GM19023 (cell line): ENCODE data around the gene COMMD8.

ENCODE experiments used
- ATAC-seq: cut with Tn5 transposase; IDR thresholded peaks from one replicate; pipeline ENCODE4 v1.9.1; 2021; ENCODE audit warnings: mild to moderate bottlenecking, moderate library complexity; ENCODE audit not compliant: unreplicated experiment

COMMD8 gene

DNA sequence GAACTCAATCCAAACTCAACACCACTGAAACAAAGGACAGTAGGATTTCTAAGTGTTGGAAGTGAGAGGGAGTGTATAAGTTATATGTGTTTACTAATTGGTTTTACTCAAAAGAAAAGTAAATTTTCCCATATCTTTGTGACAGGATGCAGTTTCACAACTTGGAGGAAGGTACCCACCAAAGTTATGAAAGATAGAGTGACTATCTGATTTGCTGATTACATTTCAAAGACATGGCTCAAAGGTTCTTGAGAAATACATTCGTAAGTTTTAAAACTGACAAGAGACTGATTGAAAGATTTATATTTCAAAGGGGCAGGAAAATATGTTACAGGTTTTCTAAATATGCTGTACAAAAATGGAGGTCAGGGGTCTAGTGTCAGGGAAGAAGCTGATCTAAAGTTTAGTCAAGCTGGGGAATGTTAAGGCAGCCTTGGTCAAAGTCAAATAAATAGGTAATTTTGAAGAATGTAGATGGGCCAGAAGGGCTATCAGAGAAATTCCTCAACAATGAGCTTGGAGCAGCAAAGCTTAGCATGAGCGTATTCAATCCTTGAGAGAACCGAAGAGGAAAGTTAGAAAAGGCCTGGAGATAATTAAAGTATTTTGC lies 9.7 kb upstream of the COMMD8 start:
- ATAC-seq, result no peak

DNA sequence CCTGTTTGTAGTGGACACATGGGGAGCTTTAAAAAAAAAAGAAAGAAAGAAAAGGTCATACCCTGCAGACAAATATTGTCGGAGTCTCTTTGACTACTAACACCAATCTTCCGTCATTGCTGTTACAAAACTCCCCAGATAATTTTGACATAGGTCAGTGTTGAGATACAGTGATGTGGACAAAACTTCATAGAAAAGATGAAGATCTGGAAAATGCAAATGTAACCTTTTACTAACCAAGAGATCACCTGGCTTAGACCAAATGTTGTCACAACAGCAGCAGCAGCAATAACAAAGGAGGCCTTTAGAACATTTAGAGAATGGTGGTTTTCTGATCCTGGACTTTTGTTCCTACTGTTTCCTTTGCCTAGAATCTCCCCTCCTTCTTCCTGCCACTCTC lies 8.1 kb upstream of the COMMD8 start:
- no peak for ATAC-seq

- ATAC-seq, result no peak
Measured at GRCh38 chr4:47471064-47471463, 7.6 kb upstream of the COMMD8 start.

GRCh38 chr4:47469951-47470350 lies 6.4 kb upstream of the COMMD8 start:
- ATAC-seq, result no peak

DNA sequence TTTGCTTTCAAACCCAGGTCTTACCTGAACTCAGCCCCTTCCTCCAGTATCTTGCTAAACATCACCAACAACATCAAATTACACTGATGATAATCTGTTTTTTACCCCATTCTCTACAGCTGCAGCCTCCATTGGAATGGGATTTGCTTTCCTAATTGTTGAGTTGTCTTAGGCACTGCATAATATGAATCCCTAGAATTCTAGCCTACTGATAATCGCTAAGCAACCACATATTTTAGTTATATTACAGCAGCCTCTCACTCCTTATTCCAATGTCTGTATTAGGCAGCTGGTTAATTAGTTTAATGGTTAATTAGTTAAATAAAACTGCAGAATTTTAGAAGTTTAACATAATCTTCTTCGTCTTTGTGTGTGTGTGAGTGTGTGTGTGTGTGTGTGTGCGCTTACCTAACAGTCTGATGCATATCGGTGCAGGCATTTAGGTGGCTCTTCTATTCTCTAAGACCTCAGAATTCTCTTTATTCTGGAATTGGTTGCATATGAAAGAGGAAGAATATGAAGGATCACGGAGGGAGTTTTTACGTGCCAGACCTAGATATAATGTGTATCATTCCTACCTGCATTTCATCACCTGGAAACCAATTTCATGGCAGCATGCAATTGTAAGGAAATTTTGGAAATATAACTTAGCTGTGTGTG lies 5.3 kb upstream of the COMMD8 start:
- ATAC-seq, result no peak

DNA sequence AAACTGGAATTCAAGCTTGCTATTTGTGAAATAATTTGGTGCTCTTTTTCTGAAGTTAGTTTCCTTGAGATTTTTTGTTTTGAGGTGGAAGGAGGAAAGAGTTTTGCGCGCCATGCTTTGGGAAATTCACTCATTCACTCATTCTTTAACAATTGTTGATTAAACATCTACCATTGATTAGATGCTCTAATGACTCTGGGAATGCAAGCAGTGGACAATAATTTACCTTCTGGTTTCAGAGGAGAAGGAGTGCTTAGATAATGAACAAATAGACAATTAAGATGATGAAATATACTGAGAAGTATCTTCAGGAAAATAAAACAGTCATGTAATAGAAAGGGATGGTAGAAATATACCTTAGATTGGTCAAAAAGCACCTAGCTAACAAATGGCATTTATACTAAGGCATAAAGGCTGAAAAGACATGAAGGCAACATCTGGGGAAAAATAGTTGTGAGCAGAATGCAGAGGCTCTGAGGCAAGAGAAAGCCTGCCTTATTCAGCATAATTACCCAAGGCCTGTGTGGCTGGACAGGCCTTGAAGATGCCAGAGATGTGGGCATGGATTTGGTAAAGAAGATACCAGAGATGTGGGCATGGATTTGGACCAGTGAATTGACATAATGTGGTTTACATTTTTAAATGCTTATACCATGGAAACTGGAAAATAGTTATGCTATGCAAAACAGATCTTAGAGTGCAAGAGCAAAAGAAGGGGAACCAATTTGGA lies 2.7 kb upstream of the COMMD8 start:
- no peak for ATAC-seq

- ATAC-seq, result no peak
Measured at GRCh38 chr4:47465004-47465403, 1.5 kb upstream of the COMMD8 start.

DNA sequence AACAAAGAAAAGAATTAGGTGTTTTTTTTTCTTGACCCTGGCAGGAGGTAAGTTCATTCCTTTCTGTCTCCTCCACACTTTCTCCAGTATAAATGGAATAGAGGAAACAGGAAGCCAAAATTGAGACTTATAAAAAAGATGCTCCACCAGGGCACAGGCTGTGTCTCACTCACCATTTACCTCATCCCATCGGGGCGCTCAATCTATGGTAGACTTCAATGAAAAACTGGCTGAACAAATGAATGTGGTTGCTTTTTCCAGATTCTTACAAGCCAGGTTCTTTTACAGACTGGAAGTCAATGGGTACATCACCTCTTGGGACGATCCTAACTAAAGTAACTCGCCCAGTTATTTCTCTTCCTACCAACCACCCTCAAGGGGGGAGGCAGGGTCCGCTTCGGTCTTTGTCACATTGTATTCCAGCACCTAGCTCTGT lies 685 bp downstream of the COMMD8 start:
- peak; percentile 33 for ATAC-seq

GRCh38 chr4:47451657-47452056 lies 11.8 kb downstream of the COMMD8 start:
- ATAC-seq, result no peak

GRCh38 chr4:47444031-47444430 lies 19.5 kb downstream of the COMMD8 start:
- no peak for ATAC-seq

DNA sequence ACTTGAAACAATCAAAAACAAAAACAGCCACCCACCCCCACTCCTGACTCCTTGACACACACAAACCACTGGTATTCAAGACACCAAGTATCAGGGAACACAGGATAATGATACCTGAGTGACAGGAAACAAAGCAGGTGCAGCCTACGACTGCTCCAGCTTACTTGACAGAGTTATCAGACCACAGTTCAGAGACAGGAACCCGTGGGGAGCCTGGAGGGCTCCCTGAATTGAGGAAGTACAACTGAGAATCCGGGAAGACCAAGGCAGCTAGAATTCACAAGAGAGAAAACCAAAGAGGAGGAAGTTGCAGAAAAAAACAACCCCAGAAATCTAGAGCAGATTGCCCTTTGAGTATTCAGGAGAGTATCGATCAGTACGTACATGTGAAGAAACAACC lies 20.5 kb downstream of the COMMD8 start:
- no peak for ATAC-seq

GRCh38 chr4:47434931-47435330 lies 28.6 kb downstream of the COMMD8 start:
- ATAC-seq, result no peak

- ATAC-seq, result no peak
Measured at GRCh38 chr4:47432749-47433148, 30.8 kb downstream of the COMMD8 start.

- no peak for ATAC-seq
Measured at GRCh38 chr4:47427935-47428334, 35.6 kb downstream of the COMMD8 start.

- ATAC-seq, result no peak
Measured at GRCh38 chr4:47425628-47426027, 37.9 kb downstream of the COMMD8 start.

DNA sequence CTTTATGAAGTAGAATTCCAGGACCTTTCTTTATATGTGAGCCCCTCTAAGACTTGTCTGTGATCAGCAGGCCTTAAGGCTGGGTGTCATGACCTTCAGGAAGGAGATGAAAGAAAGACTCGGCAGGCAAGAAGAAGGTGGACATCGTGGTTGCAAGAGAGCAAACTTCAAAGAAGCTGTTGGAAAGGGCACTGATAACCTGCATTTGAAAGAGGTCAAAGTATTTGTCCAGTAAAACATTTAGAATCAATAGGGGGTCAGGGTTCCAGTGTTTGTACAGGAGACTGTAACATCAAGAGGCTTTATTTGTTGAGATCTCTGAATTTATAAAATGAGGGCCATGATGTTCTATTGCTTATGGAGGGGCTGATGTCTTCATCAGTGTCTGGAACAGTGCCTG lies 44.2 kb downstream of the COMMD8 start:
- no peak for ATAC-seq

DNA sequence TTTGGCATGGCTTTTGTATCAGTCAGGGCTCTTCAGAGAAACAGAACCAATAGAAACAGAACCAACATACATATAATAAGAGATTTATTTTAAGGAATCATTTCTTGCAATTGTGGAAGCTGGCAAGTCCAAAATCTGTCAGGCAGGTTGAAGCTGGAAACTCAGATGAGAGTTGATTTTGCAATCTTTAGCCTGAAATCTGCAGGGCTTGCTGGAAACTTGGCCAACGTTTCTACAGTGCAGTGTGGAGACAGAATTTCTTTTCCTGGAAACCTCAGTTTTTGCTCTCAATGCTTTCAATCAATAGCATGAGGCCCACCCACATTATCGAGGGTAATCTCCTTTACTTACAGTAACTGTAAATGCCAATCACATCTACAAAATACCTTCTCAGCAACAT lies 45.4 kb downstream of the COMMD8 start:
- no peak for ATAC-seq

DNA sequence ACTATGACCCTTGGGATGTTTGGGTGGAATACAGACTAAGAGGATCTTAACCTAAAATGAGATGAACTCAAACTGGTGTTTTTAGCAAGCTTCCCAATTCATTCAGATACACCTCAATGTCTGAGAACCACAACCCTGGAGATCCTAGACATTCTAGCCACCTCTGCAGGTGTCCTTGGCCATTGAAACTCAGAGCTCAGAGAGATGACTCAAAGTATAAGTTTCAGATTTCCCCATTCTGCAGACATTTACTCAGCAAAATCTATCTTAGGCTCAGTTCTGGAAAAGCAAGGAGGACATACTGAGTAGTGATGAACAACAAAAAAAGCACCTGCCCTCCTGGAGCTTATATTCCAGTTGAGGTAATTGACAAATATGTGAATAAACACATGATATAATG lies 47.8 kb downstream of the COMMD8 start:
- no peak for ATAC-seq

- no peak for ATAC-seq
Measured at GRCh38 chr4:47413521-47413920, 50.0 kb downstream of the COMMD8 start.

DNA sequence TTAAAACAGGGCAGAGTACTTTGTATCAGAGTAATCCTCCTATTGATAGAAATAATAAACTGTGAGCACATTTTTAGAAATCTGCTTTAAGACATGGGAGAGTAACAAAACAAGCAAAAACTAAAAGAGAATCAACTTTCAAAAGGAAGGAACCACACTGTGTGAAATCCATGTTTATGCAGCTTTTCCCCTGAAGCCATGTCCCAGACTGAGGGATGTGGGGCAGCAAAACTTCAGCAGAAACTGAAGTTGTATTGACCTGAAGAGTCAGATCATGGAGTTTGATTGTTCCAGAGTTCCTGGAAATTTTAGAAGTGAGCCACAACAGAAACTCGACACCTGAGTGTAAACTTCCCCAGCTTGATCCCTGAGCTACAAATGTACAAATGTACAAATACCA lies 53.2 kb downstream of the COMMD8 start:
- ATAC-seq, result no peak

DNA sequence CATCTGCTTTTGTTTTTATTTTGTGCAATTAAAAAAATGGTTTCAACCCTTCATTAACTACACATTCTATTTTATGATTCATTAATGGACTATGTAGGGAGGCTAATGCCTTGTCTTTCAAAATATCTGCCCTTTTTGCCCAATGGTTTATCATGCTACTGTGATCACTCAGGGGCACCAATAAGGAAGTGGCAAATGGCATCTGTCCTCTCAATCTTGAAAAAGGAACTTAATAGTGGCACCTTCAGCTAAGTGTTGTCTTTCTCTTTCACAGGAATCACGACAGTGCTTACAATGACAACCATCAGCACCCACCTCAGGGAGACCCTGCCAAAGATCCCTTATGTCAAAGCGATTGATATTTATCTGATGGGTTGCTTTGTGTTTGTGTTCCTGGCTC lies 57.1 kb downstream of the COMMD8 start:
- ATAC-seq, result no peak
